ENCODE measurements around the gene SFXN5. TPM values are rescaled to one million over a fixed set of nuclear protein-coding genes. Genes with fewer than 3 reads are reported as not detected.

SFXN5 gene
- total and polyA plus RNA-seq, 2 donors (not counting 3 experiments of a cell fraction or from before 2014, with no cell fraction given): 18.7 to 28.6 TPM

- Histone ChIP-seq H3K79me2 (ENCODE audit: control insufficient read depth, insufficient read depth, low read length) (no peaks in the 10 kb centered on the region), H3K4me3 (replicated peaks in 1 of 3; ENCODE audit: insufficient read depth in 1 of 3, low read depth in 1 of 3, low read length in 3 of 3) (no peak overlapping the region), H3K9ac (replicated peaks; ENCODE audit: extremely low read depth, insufficient read depth, low read length) (no peak overlapping the region), H3K4me2 (ENCODE audit: insufficient read depth, low read length) (no peak overlapping the region), H2AFZ (ENCODE audit: low read depth, low read length) (no peak overlapping the region), H3K4me1 (ENCODE audit: control insufficient read depth, extremely low read depth, insufficient read depth, low read length) (no peaks in the 10 kb centered on the region), H3K9me3 (replicated peaks; ENCODE audit: control insufficient read depth, insufficient read depth, low read length) (no peaks in the 10 kb centered on the region), H3K9me1 (replicated peaks; ENCODE audit: control insufficient read depth, extremely low read depth, insufficient read depth, low read length) (no peaks in the 10 kb centered on the region), H4K20me1 (replicated peaks; ENCODE audit: control insufficient read depth, extremely low read depth, insufficient read depth, low read length) (no peaks in the 10 kb centered on the region), H3K27me3 (ENCODE audit: control insufficient read depth in 2 of 2, insufficient read depth in 2 of 2, low read length in 2 of 2) (no peaks in the 10 kb centered on the region), H3K27ac (ENCODE audit: insufficient read depth, low read depth, low read length) (no peak overlapping the region), H3K36me3 (ENCODE audit: control insufficient read depth in 2 of 2, extremely low read depth in 1 of 2, insufficient read depth in 2 of 2, low read length in 2 of 2) (no peaks in the 10 kb centered on the region)
- POLR2A ChIA-PET: no interaction called here
- CTCF ChIA-PET: interaction anchor here (0.7 kb wide), 1 partner anchor 13 kb away, joined by 4 read pairs; no protein-coding TSS in a partner anchor
- intact Hi-C loops (cut with micrococcal nuclease): no loop called here
- dilution Hi-C loops (cut with MboI; ENCODE audit: extremely low pct_ligation_motif_present, low sequenced_read_pairs): no loop called here
- DNase-seq (ENCODE audit: low read depth, low spot score) (no peak), FAIRE-seq (no peak)
- BruUV-seq (replicated peaks): no TSS peak
- TF ChIP-seq POLR2A (IDR thresholded peaks at IDR 0.05; ENCODE audit: low read depth, low read length) (no peak), MAX (IDR thresholded peaks at IDR 0.05; ENCODE audit: insufficient read depth, insufficient read length) (no peak), EZH2 (IDR thresholded peaks at IDR 0.05; ENCODE audit: borderline replicate concordance, low read depth, low read length, severe bottlenecking) (no peak), FOS (IDR thresholded peaks at IDR 0.05; ENCODE audit: borderline replicate concordance, insufficient read depth, low read length) (no peak), CTCF (IDR thresholded peaks at IDR 0.05; ENCODE audit: extremely low read depth in 1 of 2, insufficient read depth in 1 of 2, low read depth in 1 of 2, low read length in 2 of 2) (no peak), POLR2AphosphoS5 (IDR thresholded peaks at IDR 0.05; ENCODE audit: insufficient read depth, low read depth, low read length) (no peak), GATA2 (IDR thresholded peaks at IDR 0.05; ENCODE audit: insufficient read depth, insufficient read length, low read depth, low read length) (no peak), JUN (IDR thresholded peaks at IDR 0.05; ENCODE audit: borderline replicate concordance, insufficient read depth, insufficient read length, low read depth) (no peak), MYC (IDR thresholded peaks at IDR 0.05; ENCODE audit: low read depth, low read length) (no peak)
Measured at GRCh38 chr2:72959995-72960981, 111.2 kb downstream of the SFXN5 start.
